DOHH2 (cell line): ENCODE data around the gene PCGF3.
"Not testable (repeated sequence)": the region's sequence is repeated elsewhere in the genome, so short reads cannot be mapped to it uniquely, and the experiment has no call there.

Source experiments
- H3F3A ChIP-seq: fragments of 200-600 bp; sonication (generic), shearing (Covaris generic); 2 replicates; pipeline ENCODE4 v1.6.0; 2016; ENCODE audit warnings: antibody characterized with exemption, mild to moderate bottlenecking; ENCODE audit not compliant: control insufficient read depth, insufficient read depth
- H3K27ac ChIP-seq: fragments of 200-600 bp; sonication (generic); 2 replicates; pipeline ENCODE4 v1.5.1; 2014; ENCODE audit warnings: low read depth, mild to moderate bottlenecking, low read length, moderate library complexity
- H3K27me3 ChIP-seq: fragments of 200-600 bp; sonication (generic); 2 replicates; pipeline ENCODE4 v1.6.1; 2014; ENCODE audit warnings: mild to moderate bottlenecking, low read length, mixed read lengths; ENCODE audit not compliant: control insufficient read depth
- H3K36me3 ChIP-seq: fragments of 200-600 bp; sonication (generic); 2 replicates; pipeline ENCODE4 v1.6.1; 2014; ENCODE audit warnings: mild to moderate bottlenecking, low read length, moderate library complexity, mixed read lengths; ENCODE audit not compliant: control insufficient read depth
- H3K4me1 ChIP-seq: fragments of 200-600 bp; sonication (generic); 2 replicates; pipeline ENCODE4 v1.6.1; 2014; ENCODE audit warnings: mild to moderate bottlenecking, low read length, mixed read lengths; ENCODE audit not compliant: control insufficient read depth
- H3K4me2 ChIP-seq: fragments of 200-600 bp; sonication (generic); 2 replicates; pipeline ENCODE4 v1.6.0; 2014; ENCODE audit warnings: mild to moderate bottlenecking, low read length, moderate library complexity
- H3K4me3 ChIP-seq: fragments of 200-600 bp; sonication (generic); 2 replicates; pipeline ENCODE4 v1.5.1; 2014; ENCODE audit warnings: mild to moderate bottlenecking, low read length, mixed read lengths
- H3K79me2 ChIP-seq: fragments of 200-600 bp; sonication (generic); 2 replicates; pipeline ENCODE4 v1.6.1; 2014; ENCODE audit warnings: mild to moderate bottlenecking, low read length, mixed read lengths; ENCODE audit not compliant: control insufficient read depth
- H3K9me2 ChIP-seq: fragments of 200-600 bp; sonication (generic); replicated peaks from 2 replicates; pipeline ENCODE4 v1.6.1; 2014; ENCODE audit warnings: mild to moderate bottlenecking, low read length, mixed read lengths; ENCODE audit not compliant: control insufficient read depth
- H3K9me3 ChIP-seq: fragments of 200-600 bp; sonication (generic); 2 replicates; pipeline ENCODE4 v1.6.1; 2014; ENCODE audit warnings: antibody characterized with exemption, low read length, mixed read lengths; ENCODE audit not compliant: control insufficient read depth, insufficient read depth
- H4K20me1 ChIP-seq: fragments of 200-600 bp; sonication (generic); 2 replicates; pipeline ENCODE4 v1.6.0; 2014; ENCODE audit warnings: low read depth, mild to moderate bottlenecking, antibody characterized with exemption, low read length, moderate library complexity; ENCODE audit not compliant: control insufficient read depth, insufficient read depth
- CTCF ChIP-seq: fragments of 200-600 bp; sonication (generic); IDR thresholded peaks from one replicate; pipeline ENCODE4 v1.5.1; 2014; ENCODE audit warnings: antibody characterized with exemption, mild to moderate bottlenecking, low read depth, low read length; ENCODE audit not compliant: poor library complexity, severe bottlenecking
- EZH2phosphoT487 ChIP-seq: fragments of 200-600 bp; sonication (generic); IDR thresholded peaks from 2 replicates; pipeline ENCODE4 v1.6.1; 2017; ENCODE audit warnings: borderline replicate concordance, mild to moderate bottlenecking, antibody characterized with exemption, low read length, moderate library complexity, mixed read lengths

The PCGF3 gene

GRCh38 chr4:752196-752861 lies 46.7 kb downstream of the PCGF3 start:
- H3F3A ChIP-seq = 0 out of 2 replicates have a peak, but pooled peaks cover 2% of the 10 kb centered on the region
- H3K9me3 ChIP-seq = no peaks in the 10 kb centered on the region
- no peak overlapping the region for H3K4me2 ChIP-seq
- H3K79me2 ChIP-seq = peaks cover 8% of the 10 kb centered on the region
- no peaks in the 10 kb centered on the region for H3K27me3 ChIP-seq
- TF ChIP-seq EZH2phosphoT487 = no peak
- TF ChIP-seq CTCF = no peak
- H3K36me3 ChIP-seq = peaks cover 47% of the 10 kb centered on the region
- H3K4me1 ChIP-seq = no peaks in the 10 kb centered on the region
- no peaks in the 10 kb centered on the region; the same call in 1 of the 2 replicates for H4K20me1 ChIP-seq
- H3K4me3 ChIP-seq = no peak overlapping the region
- H3K27ac ChIP-seq = no peak overlapping the region
- no peaks in the 10 kb centered on the region for H3K9me2 ChIP-seq

- not testable (repeated sequence) for H3K9me2 ChIP-seq, H3F3A ChIP-seq, H3K4me2 ChIP-seq, H4K20me1 ChIP-seq, H3K27me3 ChIP-seq, H3K4me3 ChIP-seq, H3K27ac ChIP-seq, H3K9me3 ChIP-seq, H3K79me2 ChIP-seq, H3K4me1 ChIP-seq
- H3K36me3 ChIP-seq = peaks cover 41% of the 10 kb centered on the region
These were observed 47.6 kb downstream of the PCGF3 start for GRCh38 chr4:753186-753585.

- Histone ChIP-seq H3K27ac (no peak overlapping the region), H3K4me1 (no peaks in the 10 kb centered on the region), H3K79me2 (peaks cover 5% of the 10 kb centered on the region; the same call in 1 of the 2 replicates), H3K4me3 (no peak overlapping the region), H3K36me3 (peaks cover 35% of the 10 kb centered on the region), H3K9me2 (no peaks in the 10 kb centered on the region), H4K20me1 (no peaks in the 10 kb centered on the region; the same call in 1 of the 2 replicates), H3K27me3 (no peaks in the 10 kb centered on the region), H3F3A (0 out of 2 replicates have a peak, but pooled peaks cover 2% of the 10 kb centered on the region), H3K9me3 (no peaks in the 10 kb centered on the region), H3K4me2 (no peak overlapping the region)
- TF ChIP-seq CTCF = no peak
- TF ChIP-seq EZH2phosphoT487 = no peak
These were observed 48.8 kb downstream of the PCGF3 start for GRCh38 chr4:754221-755120.

GRCh38 chr4:757111-757510 lies 51.5 kb downstream of the PCGF3 start:
- Histone ChIP-seq H3K4me2 (no peak overlapping the region), H3K4me3 (no peak overlapping the region), H4K20me1 (no peaks in the 10 kb centered on the region), H3K9me2 (no peaks in the 10 kb centered on the region), H3K27me3 (no peaks in the 10 kb centered on the region), H3K27ac (no peak overlapping the region), H3F3A (0 out of 2 replicates have a peak, but pooled peaks cover 2% of the 10 kb centered on the region), H3K9me3 (no peaks in the 10 kb centered on the region), H3K36me3 (peaks cover 31% of the 10 kb centered on the region), H3K79me2 (no peaks in the 10 kb centered on the region), H3K4me1 (no peaks in the 10 kb centered on the region)
- no peak for TF ChIP-seq CTCF
- TF ChIP-seq EZH2phosphoT487 = no peak

- H4K20me1 ChIP-seq, H3K27ac ChIP-seq, H3F3A ChIP-seq, H3K4me2 ChIP-seq, H3K27me3 ChIP-seq, H3K4me3 ChIP-seq, H3K79me2 ChIP-seq, H3K9me2 ChIP-seq, H3K9me3 ChIP-seq: not testable (repeated sequence)
- Histone ChIP-seq H3K4me1 (peaks cover 13% of the 10 kb centered on the region), H3K36me3 (peaks cover 41% of the 10 kb centered on the region)
These were observed 54.2 kb downstream of the PCGF3 start for GRCh38 chr4:759810-760209.
